A549 (cell line): ENCODE data around the gene ERGIC1.
A peak's percentile ranks its signal among the peaks of the same experiment; 100 is the strongest.

Experiments used
- BHLHE40 ChIP-seq: IDR thresholded peaks from 2 replicates; pipeline ENCODE4 v1.6.1; 2012; ENCODE audit warnings: low read depth, low read length, inconsistent platforms
- CEBPB ChIP-seq, 2 experiments: fragments of >200 bp in 1 of 2; sonication (Bioruptor Twin) in 1 of 2; formaldehyde crosslinking in 1 of 2; IDR thresholded peaks; 2 replicates each; pipeline ENCODE4 v1.6.1; 2012 to 2016
- EP300 ChIP-seq, 2 experiments: fragments of >200 bp; sonication (Bioruptor Twin); formaldehyde crosslinking; IDR thresholded peaks; 2 replicates in 1 of 2; 3 replicates in 1 of 2; pipeline ENCODE4 v1.6.1; 2016 to 2017
- ESRRA ChIP-seq: fragments of 150-350 bp; IDR thresholded peaks from 2 replicates; pipeline ENCODE4 v1.6.1; 2014; ENCODE audit warnings: mild to moderate bottlenecking, low read length, borderline replicate concordance
- JUNB ChIP-seq: fragments of >200 bp; sonication (Bioruptor Twin); formaldehyde crosslinking; IDR thresholded peaks from 2 replicates; pipeline ENCODE4 v1.6.1; 2016
- MAFK ChIP-seq: fragments of 450-650 bp; IDR thresholded peaks from 2 replicates; pipeline ENCODE4 v1.6.1; 2014; ENCODE audit not compliant: partially characterized antibody
- MAZ ChIP-seq: fragments of 150-350 bp; IDR thresholded peaks from 2 replicates; pipeline ENCODE4 v1.6.1; 2014; ENCODE audit warnings: antibody characterized with exemption, low read depth, low read length, borderline replicate concordance
- POLR2A ChIP-seq: IDR thresholded peaks from 2 replicates; pipeline ENCODE4 v1.6.1; 2012; ENCODE audit warnings: mild to moderate bottlenecking, low read length
- RCOR1 ChIP-seq: fragments of 150-350 bp; IDR thresholded peaks from 2 replicates; pipeline ENCODE4 v1.6.1; 2014; ENCODE audit warnings: antibody characterized with exemption, low read length, low read depth
- REST ChIP-seq: fragments of 200-600 bp; sonication (generic); IDR thresholded peaks from 2 replicates; pipeline ENCODE4 v1.6.1; 2016; ENCODE audit warnings: antibody characterized with exemption, mild to moderate bottlenecking, moderate library complexity
- RNF2 ChIP-seq: fragments of 200-600 bp; sonication (generic); IDR thresholded peaks from 2 replicates; pipeline ENCODE4 v1.6.1; 2016; ENCODE audit warnings: low read depth, mild to moderate bottlenecking, antibody characterized with exemption, moderate library complexity, borderline replicate concordance
- TF ChIP-seq, protein P1 (sequence below): fragments of >200 bp; sonication (Bioruptor Twin); formaldehyde crosslinking; IDR thresholded peaks from 3 replicates; pipeline ENCODE4 v1.5.1; 2016
- TF ChIP-seq, protein P2 (sequence below): fragments of >200 bp; sonication (Bioruptor Twin); formaldehyde crosslinking; IDR thresholded peaks from 3 replicates; pipeline ENCODE4 v1.6.1; 2016

- TF ChIP-seq REST (no peak), EP300 (IDR thresholded peaks at IDR 0.05) (peak; percentile 91 to 95; a peak in 4 of 5 replicates), JUNB (peak; percentile 79), MAZ (no peak), MAFK (no peak), BHLHE40 (no peak), ESRRA (no peak), RNF2 (no peak), CEBPB (IDR thresholded peaks at IDR 0.05) (peak; percentile 93 to 98), RCOR1 (no peak), POLR2A (no peak)
- TF ChIP-seq, protein P1, sequence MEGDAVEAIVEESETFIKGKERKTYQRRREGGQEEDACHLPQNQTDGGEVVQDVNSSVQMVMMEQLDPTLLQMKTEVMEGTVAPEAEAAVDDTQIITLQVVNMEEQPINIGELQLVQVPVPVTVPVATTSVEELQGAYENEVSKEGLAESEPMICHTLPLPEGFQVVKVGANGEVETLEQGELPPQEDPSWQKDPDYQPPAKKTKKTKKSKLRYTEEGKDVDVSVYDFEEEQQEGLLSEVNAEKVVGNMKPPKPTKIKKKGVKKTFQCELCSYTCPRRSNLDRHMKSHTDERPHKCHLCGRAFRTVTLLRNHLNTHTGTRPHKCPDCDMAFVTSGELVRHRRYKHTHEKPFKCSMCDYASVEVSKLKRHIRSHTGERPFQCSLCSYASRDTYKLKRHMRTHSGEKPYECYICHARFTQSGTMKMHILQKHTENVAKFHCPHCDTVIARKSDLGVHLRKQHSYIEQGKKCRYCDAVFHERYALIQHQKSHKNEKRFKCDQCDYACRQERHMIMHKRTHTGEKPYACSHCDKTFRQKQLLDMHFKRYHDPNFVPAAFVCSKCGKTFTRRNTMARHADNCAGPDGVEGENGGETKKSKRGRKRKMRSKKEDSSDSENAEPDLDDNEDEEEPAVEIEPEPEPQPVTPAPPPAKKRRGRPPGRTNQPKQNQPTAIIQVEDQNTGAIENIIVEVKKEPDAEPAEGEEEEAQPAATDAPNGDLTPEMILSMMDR, result no peak; the same call in 2 of the 3 replicates
- TF ChIP-seq, protein P2, sequence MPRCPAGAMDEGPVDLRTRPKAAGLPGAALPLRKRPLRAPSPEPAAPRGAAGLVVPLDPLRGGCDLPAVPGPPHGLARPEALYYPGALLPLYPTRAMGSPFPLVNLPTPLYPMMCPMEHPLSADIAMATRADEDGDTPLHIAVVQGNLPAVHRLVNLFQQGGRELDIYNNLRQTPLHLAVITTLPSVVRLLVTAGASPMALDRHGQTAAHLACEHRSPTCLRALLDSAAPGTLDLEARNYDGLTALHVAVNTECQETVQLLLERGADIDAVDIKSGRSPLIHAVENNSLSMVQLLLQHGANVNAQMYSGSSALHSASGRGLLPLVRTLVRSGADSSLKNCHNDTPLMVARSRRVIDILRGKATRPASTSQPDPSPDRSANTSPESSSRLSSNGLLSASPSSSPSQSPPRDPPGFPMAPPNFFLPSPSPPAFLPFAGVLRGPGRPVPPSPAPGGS, result no peak; the same call in 1 of the 3 replicates
These were observed 35.0 kb downstream of the ERGIC1 start for GRCh38 chr5:172868924-172869591.
